WTC11 (cell line): ENCODE measurements around the gene TAF15. TPM values are rescaled to one million over a fixed set of nuclear protein-coding genes. Genes with fewer than 3 reads are reported as not detected.
A peak's percentile ranks its signal among the peaks of the same experiment; 100 is the strongest.

ENCODE experiments used
- ATAC-seq: fragments of 200-7000 bp; cut with Tn5 transposase; 2 replicates; pipeline ENCODE4 v1.10.0; 2021; ENCODE audit warnings: mild to moderate bottlenecking, moderate library complexity
- CTCF ChIA-PET: fragments of 300-600 bp; sonication (Branson Sonifier 250); formaldehyde crosslinking; loops from one replicate; lab custom pipeline; 2021; ENCODE audit warnings: antibody characterized with exemption; lab: Charles Lee
- POLR2A ChIA-PET: fragments of 350-600 bp; sonication (Branson Sonifier 250); formaldehyde crosslinking; loops from one replicate; lab custom pipeline; 2021; ENCODE audit warnings: antibody characterized with exemption; lab: Charles Lee
- DNase-seq: peaks from one replicate; pipeline ENCODE4 v3.0.0; 2021; ENCODE audit warnings: low spot score
- H3K27ac Mint-ChIP-seq: 2 replicates; pipeline ENCODE4 v1.8.0; 2021; ENCODE audit warnings: mixed read lengths
- H3K27me3 Mint-ChIP-seq: 2 replicates; pipeline ENCODE4 v1.8.0; 2021; ENCODE audit warnings: low read depth, mild to moderate bottlenecking, moderate library complexity, mixed read lengths
- H3K36me3 Mint-ChIP-seq: 2 replicates; pipeline ENCODE4 v1.8.0; 2021; ENCODE audit warnings: mixed read lengths
- H3K4me1 Mint-ChIP-seq: 2 replicates; pipeline ENCODE4 v1.8.0; 2022; ENCODE audit warnings: mixed read lengths
- H3K4me3 Mint-ChIP-seq: 2 replicates; pipeline ENCODE4 v1.8.0; 2021; ENCODE audit warnings: mild to moderate bottlenecking, moderate library complexity, mixed read lengths
- H3K9me3 Mint-ChIP-seq: 2 replicates; pipeline ENCODE4 v1.8.0; 2021; ENCODE audit warnings: mixed read lengths
- CBFB ChIP-seq: sonication (generic); formaldehyde crosslinking; IDR thresholded peaks from 2 replicates; pipeline ENCODE4 v1.8.1; 2022; ENCODE audit warnings: mild to moderate bottlenecking, low read depth, missing genetic modification reagents
- GRHL2 ChIP-seq: fragments of 250-450 bp; sonication (Bioruptor Pico); IDR thresholded peaks from 2 replicates; pipeline ENCODE4 v1.8.0; 2022; ENCODE audit warnings: mild to moderate bottlenecking, moderate library complexity; ENCODE audit not compliant: insufficient replicate concordance, severe bottlenecking
- GTF2I ChIP-seq: fragments of 250-450 bp; sonication (Bioruptor Pico); conservative IDR thresholded peaks from 2 replicates; pipeline ENCODE4 v1.4.0; 2021; ENCODE audit warnings: mild to moderate bottlenecking
- IRF2 ChIP-seq: sonication (generic); formaldehyde crosslinking; IDR thresholded peaks from 2 replicates; pipeline ENCODE4 v1.8.0; 2022; ENCODE audit warnings: low read depth, missing genetic modification reagents, borderline replicate concordance
- JUN ChIP-seq: sonication (generic); formaldehyde crosslinking; IDR thresholded peaks from 2 replicates; pipeline ENCODE4 v1.8.0; 2023; ENCODE audit warnings: mild to moderate bottlenecking, missing genetic modification reagents
- MXD4 ChIP-seq: fragments of 250-450 bp; sonication (Bioruptor Pico); IDR thresholded peaks from 2 replicates; pipeline ENCODE4 v1.8.0; 2021; ENCODE audit warnings: mild to moderate bottlenecking, moderate library complexity, borderline replicate concordance
- NFE2L1 ChIP-seq: sonication (generic); formaldehyde crosslinking; IDR thresholded peaks from 2 replicates; pipeline ENCODE4 v1.8.1; 2023; ENCODE audit warnings: missing genetic modification reagents
- NR1H2 ChIP-seq: sonication (generic); formaldehyde crosslinking; IDR thresholded peaks from 2 replicates; pipeline ENCODE4 v1.9.0; 2021; ENCODE audit warnings: mild to moderate bottlenecking, moderate library complexity, missing genetic modification reagents
- TCF7 ChIP-seq: sonication (generic); formaldehyde crosslinking; IDR thresholded peaks from 2 replicates; pipeline ENCODE4 v1.8.0; 2022; ENCODE audit warnings: mild to moderate bottlenecking, low read depth, missing genetic modification reagents, moderate library complexity
- ZNF219 ChIP-seq: sonication (generic); formaldehyde crosslinking; IDR thresholded peaks from 2 replicates; pipeline ENCODE4 v1.8.0; 2023; ENCODE audit warnings: missing genetic modification reagents, mild to moderate bottlenecking, borderline replicate concordance
- total RNA-seq: library from RNA; stranded (reverse); gene quantifications from 3 replicates; pipeline ENCODE4 v1.2.3, GENCODE V29; 2021
- TF ChIP-seq, protein P1 (sequence below): sonication (generic); formaldehyde crosslinking; IDR thresholded peaks from 2 replicates; pipeline ENCODE4 v1.8.0; 2022; ENCODE audit warnings: mild to moderate bottlenecking, missing genetic modification reagents
- TF ChIP-seq, protein P2 (sequence below): sonication (generic); formaldehyde crosslinking; IDR thresholded peaks from 2 replicates; pipeline ENCODE4 v1.8.1; 2023; ENCODE audit warnings: mild to moderate bottlenecking, missing genetic modification reagents, moderate library complexity
- TF ChIP-seq, protein P3 (sequence below): fragments of 250-450 bp; sonication (Bioruptor Pico); IDR thresholded peaks from 2 replicates; pipeline ENCODE4 v1.9.0; 2021; ENCODE audit warnings: mild to moderate bottlenecking
- TF ChIP-seq, protein P4 (sequence below): fragments of 250-450 bp; sonication (Bioruptor Pico); IDR thresholded peaks from 2 replicates; pipeline ENCODE4 v1.9.0; 2021; ENCODE audit warnings: mild to moderate bottlenecking
- TF ChIP-seq, protein P5 (sequence below): fragments of 250-450 bp; sonication (Bioruptor Pico); IDR thresholded peaks from 2 replicates; pipeline ENCODE4 v1.8.0; 2021; ENCODE audit warnings: mild to moderate bottlenecking
- TF ChIP-seq, protein P6 (sequence below): fragments of 250-450 bp; sonication (Bioruptor Pico); IDR thresholded peaks from 2 replicates; pipeline ENCODE4 v1.9.0; 2021; ENCODE audit warnings: mild to moderate bottlenecking, borderline replicate concordance
- TF ChIP-seq, protein P7 (sequence below): sonication (generic); formaldehyde crosslinking; IDR thresholded peaks from 2 replicates; pipeline ENCODE4 v1.8.1; 2022; ENCODE audit warnings: mild to moderate bottlenecking, missing genetic modification reagents, moderate library complexity, borderline replicate concordance

Gene TAF15
- total RNA-seq, 1 experiment from 2014 or later: 273 TPM

DNA sequence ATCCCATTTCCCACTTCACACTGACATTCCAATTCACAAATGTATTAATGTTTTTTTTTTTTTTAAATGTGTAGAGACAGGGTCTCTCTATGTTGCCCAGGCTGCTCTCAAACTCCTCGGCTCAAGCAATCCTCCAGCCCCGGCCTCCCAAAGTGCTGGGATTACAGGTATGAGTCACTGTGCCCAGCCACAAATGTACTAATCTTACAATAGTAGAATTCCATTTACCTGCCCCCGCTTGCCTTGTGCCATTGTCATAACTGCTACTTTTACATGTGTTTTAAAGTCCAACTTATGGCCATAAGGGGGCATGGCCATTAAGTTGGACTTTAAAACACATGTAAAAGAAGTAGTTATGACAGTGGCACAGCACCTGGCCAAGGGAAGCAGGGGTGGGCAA is 18.4 kb upstream of the TAF15 start:
- Mint-ChIP-seq H3K36me3 (no peaks in the 10 kb centered on the region), H3K4me3 (no peak overlapping the region), H3K27me3 (peaks cover 44% of the 10 kb centered on the region), H3K4me1 (peaks cover 10% of the 10 kb centered on the region), H3K9me3 (no peaks in the 10 kb centered on the region), H3K27ac (no peak overlapping the region)
- CTCF ChIA-PET: no interaction called here
- POLR2A ChIA-PET: no interaction called here
- DNase-seq (no peak), ATAC-seq (no peak)
- TF ChIP-seq, protein P1, sequence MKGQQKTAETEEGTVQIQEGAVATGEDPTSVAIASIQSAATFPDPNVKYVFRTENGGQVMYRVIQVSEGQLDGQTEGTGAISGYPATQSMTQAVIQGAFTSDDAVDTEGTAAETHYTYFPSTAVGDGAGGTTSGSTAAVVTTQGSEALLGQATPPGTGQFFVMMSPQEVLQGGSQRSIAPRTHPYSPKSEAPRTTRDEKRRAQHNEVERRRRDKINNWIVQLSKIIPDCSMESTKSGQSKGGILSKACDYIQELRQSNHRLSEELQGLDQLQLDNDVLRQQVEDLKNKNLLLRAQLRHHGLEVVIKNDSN (CRISPR knock-in tag): no peak
- no peak for TF ChIP-seq ZNF219 (CRISPR knock-in tag)

DNA sequence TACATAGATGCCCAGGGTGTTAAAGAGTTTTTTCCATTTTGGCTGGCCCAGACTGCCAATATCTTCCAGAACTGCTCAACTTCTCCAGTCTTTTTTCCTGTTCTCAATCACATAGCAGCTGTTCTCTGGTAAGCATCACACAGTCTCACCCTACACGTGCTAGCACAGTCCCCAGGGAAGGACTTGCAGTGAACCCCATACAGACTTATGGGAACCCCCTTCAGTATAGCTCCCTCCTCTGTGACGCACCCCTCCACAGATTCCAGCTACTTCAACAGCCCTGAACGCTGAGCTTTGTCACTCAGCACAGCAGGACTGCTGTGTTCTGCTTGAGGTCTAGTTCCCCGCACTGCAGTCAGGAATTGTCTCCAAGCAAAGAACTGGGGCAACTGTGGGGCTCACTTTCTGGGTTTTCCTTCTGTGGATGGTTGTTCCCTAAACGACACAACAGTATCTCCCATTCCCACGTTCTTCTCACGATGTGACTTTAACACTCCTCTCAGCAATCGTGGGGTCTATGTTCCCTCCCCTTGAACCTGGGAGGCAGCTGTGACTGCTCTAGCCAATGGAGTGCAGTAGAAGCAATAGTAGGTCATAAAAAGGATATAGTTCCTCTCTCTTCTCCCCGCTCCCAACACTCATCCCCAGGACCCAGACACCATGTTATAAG is 17.5 kb upstream of the TAF15 start:
- Mint-ChIP-seq H3K36me3 (no peaks in the 10 kb centered on the region), H3K27ac (no peak overlapping the region)
- ChIA-PET CTCF (interaction anchor here (1.5 to 1.7 kb wide), 2 partner anchors 13 to 28 kb away, joined by 3 to 13 read pairs; no protein-coding TSS in a partner anchor), POLR2A (no interaction called here)
- no peak for DNase-seq
- TF ChIP-seq, protein P2, sequence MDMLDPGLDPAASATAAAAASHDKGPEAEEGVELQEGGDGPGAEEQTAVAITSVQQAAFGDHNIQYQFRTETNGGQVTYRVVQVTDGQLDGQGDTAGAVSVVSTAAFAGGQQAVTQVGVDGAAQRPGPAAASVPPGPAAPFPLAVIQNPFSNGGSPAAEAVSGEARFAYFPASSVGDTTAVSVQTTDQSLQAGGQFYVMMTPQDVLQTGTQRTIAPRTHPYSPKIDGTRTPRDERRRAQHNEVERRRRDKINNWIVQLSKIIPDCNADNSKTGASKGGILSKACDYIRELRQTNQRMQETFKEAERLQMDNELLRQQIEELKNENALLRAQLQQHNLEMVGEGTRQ (CRISPR knock-in tag): no peak
- TF ChIP-seq, protein P3, sequence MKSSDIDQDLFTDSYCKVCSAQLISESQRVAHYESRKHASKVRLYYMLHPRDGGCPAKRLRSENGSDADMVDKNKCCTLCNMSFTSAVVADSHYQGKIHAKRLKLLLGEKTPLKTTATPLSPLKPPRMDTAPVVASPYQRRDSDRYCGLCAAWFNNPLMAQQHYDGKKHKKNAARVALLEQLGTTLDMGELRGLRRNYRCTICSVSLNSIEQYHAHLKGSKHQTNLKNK (CRISPR knock-in tag): no peak
- TF ChIP-seq ZNF219 (CRISPR knock-in tag) (no peak), TCF7 (no peak), IRF2 (no peak), JUN (CRISPR knock-in tag) (no peak), MXD4 (CRISPR knock-in tag) (no peak), CBFB (no peak), NFE2L1 (CRISPR knock-in tag) (no peak), GRHL2 (no peak)
- TF ChIP-seq, protein P4, sequence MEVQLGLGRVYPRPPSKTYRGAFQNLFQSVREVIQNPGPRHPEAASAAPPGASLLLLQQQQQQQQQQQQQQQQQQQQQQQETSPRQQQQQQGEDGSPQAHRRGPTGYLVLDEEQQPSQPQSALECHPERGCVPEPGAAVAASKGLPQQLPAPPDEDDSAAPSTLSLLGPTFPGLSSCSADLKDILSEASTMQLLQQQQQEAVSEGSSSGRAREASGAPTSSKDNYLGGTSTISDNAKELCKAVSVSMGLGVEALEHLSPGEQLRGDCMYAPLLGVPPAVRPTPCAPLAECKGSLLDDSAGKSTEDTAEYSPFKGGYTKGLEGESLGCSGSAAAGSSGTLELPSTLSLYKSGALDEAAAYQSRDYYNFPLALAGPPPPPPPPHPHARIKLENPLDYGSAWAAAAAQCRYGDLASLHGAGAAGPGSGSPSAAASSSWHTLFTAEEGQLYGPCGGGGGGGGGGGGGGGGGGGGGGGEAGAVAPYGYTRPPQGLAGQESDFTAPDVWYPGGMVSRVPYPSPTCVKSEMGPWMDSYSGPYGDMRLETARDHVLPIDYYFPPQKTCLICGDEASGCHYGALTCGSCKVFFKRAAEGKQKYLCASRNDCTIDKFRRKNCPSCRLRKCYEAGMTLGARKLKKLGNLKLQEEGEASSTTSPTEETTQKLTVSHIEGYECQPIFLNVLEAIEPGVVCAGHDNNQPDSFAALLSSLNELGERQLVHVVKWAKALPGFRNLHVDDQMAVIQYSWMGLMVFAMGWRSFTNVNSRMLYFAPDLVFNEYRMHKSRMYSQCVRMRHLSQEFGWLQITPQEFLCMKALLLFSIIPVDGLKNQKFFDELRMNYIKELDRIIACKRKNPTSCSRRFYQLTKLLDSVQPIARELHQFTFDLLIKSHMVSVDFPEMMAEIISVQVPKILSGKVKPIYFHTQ (CRISPR knock-in tag): no peak
- TF ChIP-seq, protein P5, sequence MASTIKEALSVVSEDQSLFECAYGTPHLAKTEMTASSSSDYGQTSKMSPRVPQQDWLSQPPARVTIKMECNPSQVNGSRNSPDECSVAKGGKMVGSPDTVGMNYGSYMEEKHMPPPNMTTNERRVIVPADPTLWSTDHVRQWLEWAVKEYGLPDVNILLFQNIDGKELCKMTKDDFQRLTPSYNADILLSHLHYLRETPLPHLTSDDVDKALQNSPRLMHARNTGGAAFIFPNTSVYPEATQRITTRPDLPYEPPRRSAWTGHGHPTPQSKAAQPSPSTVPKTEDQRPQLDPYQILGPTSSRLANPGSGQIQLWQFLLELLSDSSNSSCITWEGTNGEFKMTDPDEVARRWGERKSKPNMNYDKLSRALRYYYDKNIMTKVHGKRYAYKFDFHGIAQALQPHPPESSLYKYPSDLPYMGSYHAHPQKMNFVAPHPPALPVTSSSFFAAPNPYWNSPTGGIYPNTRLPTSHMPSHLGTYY: no peak
- TF ChIP-seq, all 79 proteins: peak for 0
- no peak for ATAC-seq
- Mint-ChIP-seq H3K9me3 (no peaks in the 10 kb centered on the region), H3K4me1 (peaks cover 10% of the 10 kb centered on the region), H3K27me3 (peaks cover 54% of the 10 kb centered on the region), H3K4me3 (no peak overlapping the region)

DNA sequence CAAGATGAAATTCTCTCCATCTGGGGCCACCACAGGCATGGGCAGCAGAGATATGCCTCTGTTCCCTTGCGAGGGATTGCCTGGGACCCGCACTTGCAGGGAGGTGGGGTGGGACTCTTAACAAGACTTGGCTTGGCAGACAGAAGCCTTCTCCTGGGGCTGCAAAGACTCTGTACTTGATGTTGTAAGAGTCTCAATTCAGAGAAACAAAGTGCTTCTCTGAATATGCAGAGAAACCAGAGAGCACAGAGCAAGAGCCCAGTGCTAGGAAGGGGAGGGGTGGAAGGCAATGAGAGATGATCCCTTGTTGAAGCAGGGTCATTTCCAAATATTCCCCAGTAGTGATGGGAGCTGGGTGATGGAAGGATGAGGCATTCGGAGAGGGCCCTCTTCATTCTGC is 16.0 kb upstream of the TAF15 start:
- peak overlapping the region; percentile 37 for H3K4me3 Mint-ChIP-seq
- H3K4me1 Mint-ChIP-seq: peaks cover 10% of the 10 kb centered on the region
- H3K9me3 Mint-ChIP-seq: no peaks in the 10 kb centered on the region
- ChIA-PET POLR2A (no interaction called here), CTCF (interaction anchor here (0.9 to 6.3 kb wide), 4 partner anchors 12 to 29 kb away, joined by 3 to 53 read pairs (median 4); partner anchors contain the start of gene TAF15)
- DNase-seq: no peak
- no peak overlapping the region for H3K27ac Mint-ChIP-seq
- peaks cover 68% of the 10 kb centered on the region for H3K27me3 Mint-ChIP-seq
- no peaks in the 10 kb centered on the region for H3K36me3 Mint-ChIP-seq
- ATAC-seq: no peak
- TF ChIP-seq, protein P6, sequence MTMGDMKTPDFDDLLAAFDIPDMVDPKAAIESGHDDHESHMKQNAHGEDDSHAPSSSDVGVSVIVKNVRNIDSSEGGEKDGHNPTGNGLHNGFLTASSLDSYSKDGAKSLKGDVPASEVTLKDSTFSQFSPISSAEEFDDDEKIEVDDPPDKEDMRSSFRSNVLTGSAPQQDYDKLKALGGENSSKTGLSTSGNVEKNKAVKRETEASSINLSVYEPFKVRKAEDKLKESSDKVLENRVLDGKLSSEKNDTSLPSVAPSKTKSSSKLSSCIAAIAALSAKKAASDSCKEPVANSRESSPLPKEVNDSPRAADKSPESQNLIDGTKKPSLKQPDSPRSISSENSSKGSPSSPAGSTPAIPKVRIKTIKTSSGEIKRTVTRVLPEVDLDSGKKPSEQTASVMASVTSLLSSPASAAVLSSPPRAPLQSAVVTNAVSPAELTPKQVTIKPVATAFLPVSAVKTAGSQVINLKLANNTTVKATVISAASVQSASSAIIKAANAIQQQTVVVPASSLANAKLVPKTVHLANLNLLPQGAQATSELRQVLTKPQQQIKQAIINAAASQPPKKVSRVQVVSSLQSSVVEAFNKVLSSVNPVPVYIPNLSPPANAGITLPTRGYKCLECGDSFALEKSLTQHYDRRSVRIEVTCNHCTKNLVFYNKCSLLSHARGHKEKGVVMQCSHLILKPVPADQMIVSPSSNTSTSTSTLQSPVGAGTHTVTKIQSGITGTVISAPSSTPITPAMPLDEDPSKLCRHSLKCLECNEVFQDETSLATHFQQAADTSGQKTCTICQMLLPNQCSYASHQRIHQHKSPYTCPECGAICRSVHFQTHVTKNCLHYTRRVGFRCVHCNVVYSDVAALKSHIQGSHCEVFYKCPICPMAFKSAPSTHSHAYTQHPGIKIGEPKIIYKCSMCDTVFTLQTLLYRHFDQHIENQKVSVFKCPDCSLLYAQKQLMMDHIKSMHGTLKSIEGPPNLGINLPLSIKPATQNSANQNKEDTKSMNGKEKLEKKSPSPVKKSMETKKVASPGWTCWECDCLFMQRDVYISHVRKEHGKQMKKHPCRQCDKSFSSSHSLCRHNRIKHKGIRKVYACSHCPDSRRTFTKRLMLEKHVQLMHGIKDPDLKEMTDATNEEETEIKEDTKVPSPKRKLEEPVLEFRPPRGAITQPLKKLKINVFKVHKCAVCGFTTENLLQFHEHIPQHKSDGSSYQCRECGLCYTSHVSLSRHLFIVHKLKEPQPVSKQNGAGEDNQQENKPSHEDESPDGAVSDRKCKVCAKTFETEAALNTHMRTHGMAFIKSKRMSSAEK (CRISPR knock-in tag): no peak
- TF ChIP-seq NFE2L1 (CRISPR knock-in tag) (no peak), NR1H2 (CRISPR knock-in tag) (no peak), IRF2 (no peak), GTF2I (CRISPR knock-in tag) (no peak)
- TF ChIP-seq, protein P7, sequence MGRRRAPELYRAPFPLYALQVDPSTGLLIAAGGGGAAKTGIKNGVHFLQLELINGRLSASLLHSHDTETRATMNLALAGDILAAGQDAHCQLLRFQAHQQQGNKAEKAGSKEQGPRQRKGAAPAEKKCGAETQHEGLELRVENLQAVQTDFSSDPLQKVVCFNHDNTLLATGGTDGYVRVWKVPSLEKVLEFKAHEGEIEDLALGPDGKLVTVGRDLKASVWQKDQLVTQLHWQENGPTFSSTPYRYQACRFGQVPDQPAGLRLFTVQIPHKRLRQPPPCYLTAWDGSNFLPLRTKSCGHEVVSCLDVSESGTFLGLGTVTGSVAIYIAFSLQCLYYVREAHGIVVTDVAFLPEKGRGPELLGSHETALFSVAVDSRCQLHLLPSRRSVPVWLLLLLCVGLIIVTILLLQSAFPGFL: no peak
